Kidney capillary endothelial cell (primary cell): ENCODE measurements around the gene MS4A4E.
"Not testable (repeated sequence)": the region's sequence is repeated elsewhere in the genome, so short reads cannot be mapped to it uniquely, and the experiment has no call there.

Source experiments
- DNase-seq: peaks from one replicate; pipeline ENCODE4 v3.0.0-alpha.2; 2018; ENCODE audit warnings: low spot score

Gene MS4A4E

GRCh38 chr11:60172011-60172410 is 70.9 kb downstream of the MS4A4E start:
- no peak for DNase-seq

- DNase-seq, result no peak
Observed at GRCh38 chr11:60170566-60170965, 72.4 kb downstream of the MS4A4E start.

- peak; percentile 14 for DNase-seq
Observed at GRCh38 chr11:60169264-60169915, 73.5 kb downstream of the MS4A4E start.

DNA sequence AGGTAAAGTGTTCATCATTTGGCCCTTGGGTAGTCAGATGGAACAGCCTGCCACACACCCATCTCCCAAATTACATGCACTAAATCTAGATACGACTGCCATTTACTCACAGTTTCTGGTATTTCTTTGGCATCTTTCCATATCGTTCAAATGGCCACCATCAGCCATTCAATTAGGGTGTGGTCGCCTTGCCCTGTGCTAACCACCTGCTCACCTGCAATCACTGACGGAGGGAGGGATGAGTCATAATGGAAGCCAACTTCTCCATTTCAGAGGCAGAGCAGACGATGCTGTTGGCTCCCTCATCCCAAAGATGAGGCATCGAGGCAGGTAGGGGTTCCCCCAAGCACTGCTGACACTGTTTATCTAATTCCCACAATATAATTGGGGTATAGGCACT is 74.6 kb downstream of the MS4A4E start:
- no peak for DNase-seq

- DNase-seq, result no peak
Observed at GRCh38 chr11:60165951-60166350, 77.0 kb downstream of the MS4A4E start.

DNA sequence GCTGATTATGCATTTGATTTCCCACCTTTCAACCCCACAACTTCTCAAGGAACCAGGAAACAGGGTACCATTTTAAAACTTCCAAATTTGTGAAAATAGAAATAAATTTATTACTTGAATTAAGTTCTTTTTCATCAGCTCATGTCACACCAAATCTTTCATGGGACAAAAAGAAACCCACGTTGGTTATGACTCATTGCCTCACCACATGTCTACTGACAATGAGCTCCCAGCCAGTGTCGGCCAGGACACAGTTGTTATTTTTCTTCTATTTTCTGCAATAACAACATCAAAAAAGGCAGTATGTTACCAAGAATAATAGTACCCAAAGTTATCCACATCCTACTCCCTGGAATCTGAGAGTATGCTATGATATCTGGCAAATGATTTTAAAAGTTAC is 77.4 kb downstream of the MS4A4E start:
- no peak for DNase-seq

GRCh38 chr11:60164550-60165075 is 78.3 kb downstream of the MS4A4E start:
- no peak for DNase-seq

DNA sequence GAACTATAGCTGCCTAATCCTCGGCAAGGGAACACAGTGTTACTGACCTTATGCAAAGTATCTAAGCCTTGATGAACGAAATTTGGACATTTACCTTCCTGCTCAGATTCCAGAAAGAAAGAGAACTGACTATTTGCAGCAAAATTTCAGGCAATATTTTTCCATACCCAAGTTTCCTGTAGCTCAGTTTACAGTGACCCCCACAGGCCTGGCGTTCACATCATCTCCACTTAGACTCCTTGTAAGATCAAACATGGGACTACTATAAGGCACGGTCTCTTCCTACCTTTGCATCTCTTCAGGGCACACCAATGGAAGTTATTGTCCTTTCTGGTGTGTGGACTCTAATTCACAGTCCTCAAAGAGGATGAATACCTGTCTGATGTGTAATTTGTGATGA is 81.2 kb downstream of the MS4A4E start:
- DNase-seq, result no peak

DNA sequence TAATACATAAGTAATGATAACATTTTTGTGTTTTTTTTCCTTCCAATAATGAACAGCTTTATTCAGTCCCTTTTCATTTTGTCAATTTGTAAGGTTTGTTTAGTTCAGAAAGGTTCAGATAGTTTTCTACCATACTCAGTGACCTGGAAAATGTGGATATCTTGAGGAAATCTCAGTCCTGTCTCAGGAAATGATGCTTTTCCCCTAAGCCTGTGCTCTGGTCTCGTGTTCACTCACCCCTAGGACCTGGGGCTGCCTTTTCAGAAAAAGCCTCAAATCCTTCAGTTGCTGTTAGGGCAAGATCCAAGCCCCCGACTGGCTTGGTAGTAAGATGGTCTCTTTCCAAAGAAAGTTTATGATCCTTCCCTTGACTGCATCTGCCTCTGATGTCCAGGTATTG is 81.8 kb downstream of the MS4A4E start:
- peak; percentile 40 for DNase-seq

- peak; percentile 23 for DNase-seq
Observed at GRCh38 chr11:60159868-60160267, 83.1 kb downstream of the MS4A4E start.

- DNase-seq, result no peak
Observed at GRCh38 chr11:60159284-60159683, 83.7 kb downstream of the MS4A4E start.

- no peak for DNase-seq
Observed at GRCh38 chr11:60158636-60159035, 84.3 kb downstream of the MS4A4E start.

DNA sequence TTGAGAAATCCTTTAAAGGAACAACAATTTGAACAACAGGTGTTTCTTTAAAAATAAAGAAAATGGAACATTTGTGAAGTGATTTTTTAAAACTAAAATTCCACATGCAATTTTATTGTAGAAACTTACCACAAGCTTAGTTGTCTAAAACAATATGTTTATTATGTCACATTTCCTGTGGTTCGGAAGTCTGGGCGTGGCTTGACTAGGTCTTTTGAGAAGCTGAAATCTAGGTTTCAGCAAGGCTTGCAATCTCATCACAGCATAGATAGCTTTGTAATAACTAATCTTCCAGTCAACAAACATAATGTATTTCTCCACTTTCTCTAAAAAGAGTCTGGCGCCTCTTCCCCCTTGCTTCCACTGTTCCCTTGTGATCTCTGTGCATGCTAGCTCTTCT is 87.0 kb downstream of the MS4A4E start:
- peak; percentile 12 for DNase-seq

DNA sequence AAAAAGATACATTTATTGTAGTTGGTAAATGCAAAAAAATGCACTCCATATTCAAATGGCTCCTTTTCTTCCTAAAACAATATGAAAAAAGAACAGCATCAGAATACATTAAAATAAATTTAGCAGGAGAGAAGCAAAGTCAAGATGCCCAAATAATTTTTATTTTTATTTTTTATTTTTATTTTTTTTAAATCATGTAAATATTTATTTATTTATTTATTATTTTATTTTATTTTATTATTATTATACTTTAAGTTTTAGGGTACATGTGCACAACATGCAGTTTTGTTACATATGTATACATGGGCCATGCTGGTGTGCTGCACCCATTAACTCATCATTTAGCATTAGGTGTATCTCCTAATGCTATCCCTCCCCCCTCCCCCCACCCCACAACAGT is 90.2 kb downstream of the MS4A4E start:
- not testable (repeated sequence) for DNase-seq

DNA sequence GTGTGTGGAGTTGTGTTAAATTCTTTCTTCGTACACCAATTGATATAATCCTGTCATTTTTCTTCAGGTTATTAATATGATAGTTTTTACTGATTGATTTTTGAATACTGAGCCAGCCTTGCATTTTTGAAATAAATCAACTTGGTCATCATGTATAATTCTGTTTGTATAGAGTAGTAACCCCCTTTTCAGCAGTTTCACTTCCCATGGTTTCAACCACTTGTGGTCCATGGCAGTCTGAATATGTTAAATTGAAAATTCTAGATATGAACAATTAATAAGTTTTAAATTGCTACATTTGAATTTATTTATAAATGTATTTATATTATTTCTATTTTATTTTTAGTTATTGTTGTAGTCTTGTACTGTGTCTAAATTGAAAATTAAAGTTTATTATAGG is 92.7 kb downstream of the MS4A4E start:
- no peak for DNase-seq
